GM12801 (cell line): ENCODE results near the gene USP27X.

Experiments used
- TF ChIP-seq, protein P1 (sequence below): IDR thresholded peaks from one replicate; pipeline ENCODE4 v1.5.1; 2011; ENCODE audit warnings: control low read depth; ENCODE audit not compliant: insufficient read length; ENCODE audit errors: extremely low read depth

The USP27X gene

DNA sequence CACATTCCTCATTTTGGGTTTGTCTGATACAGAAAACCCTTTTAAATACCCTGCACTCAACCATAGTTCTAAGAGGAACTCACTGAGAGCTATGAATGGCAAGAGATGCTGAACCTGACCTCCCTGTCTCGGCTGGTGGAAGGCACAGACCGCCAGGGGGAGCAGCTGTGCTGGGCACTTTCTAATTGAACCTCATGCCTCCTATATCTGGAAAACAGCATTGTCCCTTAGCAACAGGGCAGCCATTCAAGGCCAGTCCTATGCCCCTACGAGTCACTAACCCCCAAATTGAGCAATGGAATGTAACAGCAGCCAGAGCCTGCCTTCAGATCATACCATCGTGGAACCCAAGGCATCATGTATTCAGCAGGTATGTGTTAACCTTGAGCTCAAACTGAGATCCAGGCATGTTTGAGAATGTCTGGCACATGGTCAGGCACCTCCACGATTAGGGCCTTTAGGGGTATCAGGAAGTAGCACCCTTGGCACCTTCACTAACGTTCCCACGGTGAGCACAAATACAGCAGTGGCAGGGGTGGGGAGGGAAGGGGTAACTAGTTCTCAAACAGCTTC, 5.1 kb downstream of the USP27X start:
- TF ChIP-seq, protein P1, sequence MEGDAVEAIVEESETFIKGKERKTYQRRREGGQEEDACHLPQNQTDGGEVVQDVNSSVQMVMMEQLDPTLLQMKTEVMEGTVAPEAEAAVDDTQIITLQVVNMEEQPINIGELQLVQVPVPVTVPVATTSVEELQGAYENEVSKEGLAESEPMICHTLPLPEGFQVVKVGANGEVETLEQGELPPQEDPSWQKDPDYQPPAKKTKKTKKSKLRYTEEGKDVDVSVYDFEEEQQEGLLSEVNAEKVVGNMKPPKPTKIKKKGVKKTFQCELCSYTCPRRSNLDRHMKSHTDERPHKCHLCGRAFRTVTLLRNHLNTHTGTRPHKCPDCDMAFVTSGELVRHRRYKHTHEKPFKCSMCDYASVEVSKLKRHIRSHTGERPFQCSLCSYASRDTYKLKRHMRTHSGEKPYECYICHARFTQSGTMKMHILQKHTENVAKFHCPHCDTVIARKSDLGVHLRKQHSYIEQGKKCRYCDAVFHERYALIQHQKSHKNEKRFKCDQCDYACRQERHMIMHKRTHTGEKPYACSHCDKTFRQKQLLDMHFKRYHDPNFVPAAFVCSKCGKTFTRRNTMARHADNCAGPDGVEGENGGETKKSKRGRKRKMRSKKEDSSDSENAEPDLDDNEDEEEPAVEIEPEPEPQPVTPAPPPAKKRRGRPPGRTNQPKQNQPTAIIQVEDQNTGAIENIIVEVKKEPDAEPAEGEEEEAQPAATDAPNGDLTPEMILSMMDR = no peak

DNA sequence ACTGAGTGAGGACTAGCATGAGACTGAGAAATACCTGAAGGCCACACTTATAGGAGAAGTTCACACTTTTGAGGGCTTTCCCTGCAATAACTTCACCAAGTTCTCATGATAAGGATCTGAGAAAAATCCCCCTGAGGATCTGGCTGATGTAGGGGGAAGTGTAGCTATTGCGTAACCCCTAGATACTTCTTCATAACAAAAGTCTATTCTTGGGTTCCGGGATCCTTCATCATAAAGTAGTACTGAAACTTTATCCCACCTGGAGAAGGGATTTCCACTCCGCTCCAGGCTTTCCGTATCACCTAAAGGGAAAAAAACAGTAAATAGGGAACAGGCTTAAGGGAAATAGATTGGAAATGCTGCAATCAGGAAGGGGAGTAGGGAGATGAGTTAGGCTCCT, 13.3 kb downstream of the USP27X start:
- TF ChIP-seq, protein P1 = no peak

DNA sequence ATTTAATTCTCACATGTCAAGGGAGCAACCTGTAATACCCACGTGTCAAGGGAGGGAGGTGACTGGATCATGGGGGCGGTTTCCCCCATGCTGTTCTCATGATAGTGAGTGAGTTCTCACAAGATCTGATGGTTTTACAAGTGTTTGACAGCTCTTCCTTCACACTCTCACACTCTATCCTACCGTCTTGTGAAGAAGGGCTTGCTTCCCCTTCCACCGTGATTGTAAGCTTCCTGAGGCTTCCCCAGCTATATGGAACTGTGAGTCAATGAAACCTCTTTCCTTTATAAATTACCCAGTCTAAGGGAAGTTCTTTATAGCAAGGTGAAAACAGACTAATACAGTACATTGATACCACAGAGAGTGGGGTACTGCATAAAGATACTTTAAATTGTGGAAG, 17.7 kb downstream of the USP27X start:
- TF ChIP-seq, protein P1 = no peak

DNA sequence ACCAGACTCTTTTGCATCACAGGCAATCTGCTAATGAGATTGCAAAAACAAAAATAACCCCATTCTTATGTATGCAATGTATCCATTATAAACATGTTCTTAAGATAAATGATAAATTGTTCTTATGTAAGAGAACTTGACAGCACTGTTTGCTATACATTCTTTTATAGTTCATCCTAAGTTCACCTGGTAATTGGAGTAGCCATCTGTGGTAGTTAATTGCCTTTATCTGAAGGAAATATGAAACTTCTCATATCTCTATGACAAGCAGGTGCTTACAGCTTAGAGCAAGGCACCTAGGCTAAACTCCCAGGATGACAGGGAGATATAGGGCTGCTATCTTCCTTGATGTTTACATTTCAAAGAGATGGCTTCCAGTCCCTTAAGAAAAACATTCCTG, 21.8 kb downstream of the USP27X start:
- TF ChIP-seq, protein P1 = no peak

DNA sequence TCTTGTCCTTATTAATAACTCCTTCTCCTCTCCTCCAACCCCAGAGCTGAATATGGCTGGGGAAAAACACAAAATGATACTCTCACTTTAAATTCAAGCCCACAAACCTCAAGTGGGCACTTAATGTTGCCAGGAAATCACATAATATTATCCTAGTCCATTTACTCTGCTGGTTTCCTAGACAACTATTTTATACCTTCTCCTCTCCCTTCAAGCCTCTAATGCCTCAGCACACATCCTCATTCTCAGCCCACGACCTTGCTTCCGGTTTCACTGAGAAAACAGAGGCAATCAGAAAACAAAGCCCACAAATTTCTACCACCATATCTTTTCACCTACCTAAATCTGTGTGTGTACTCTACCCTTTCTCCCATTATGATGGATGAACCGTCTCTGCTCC, 31.1 kb downstream of the USP27X start:
- TF ChIP-seq, protein P1 = no peak

DNA sequence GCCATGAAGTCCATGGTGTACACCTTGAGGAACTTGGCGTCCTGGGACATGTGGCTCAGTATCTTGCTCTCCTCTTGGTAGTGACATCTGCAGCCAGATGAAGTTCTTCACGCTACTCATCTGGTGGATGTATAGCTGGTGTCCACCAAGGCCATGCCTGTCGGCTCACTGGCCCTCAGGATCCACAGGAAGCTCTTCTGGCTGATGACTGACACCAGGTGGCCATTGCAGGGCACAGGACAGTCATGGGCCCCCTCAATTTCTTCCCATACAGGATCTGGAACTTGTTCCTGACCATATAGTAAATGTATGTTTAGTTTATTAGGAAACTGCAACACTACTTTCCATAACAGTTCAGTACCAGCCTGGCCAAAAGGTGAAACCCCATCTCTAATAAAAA, 32.8 kb downstream of the USP27X start:
- TF ChIP-seq, protein P1 = no peak

DNA sequence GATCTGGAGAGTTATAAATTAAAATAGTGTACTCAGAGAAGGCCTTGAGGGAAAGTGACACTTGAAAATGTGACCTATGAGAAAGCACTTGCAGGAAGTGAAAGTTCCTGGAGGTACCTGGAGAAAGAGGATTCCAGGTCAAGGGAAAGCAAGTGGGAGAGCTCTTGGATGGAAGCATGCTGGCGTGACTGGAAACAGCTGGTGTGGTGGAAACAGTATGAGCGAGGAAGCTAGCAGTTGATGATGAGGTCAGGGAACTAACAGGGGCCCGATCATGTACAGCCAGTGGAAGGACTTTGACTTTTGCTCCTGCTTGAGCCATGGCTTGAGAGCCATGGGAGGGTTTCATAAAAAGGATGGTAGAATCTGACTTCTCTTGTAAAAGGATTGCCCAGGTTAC, 33.6 kb downstream of the USP27X start:
- TF ChIP-seq, protein P1 = no peak
